NCI-H748 (cell line): ENCODE measurements around the gene RNF227.
"Not testable (repeated sequence)": the region's sequence is repeated elsewhere in the genome, so short reads cannot be mapped to it uniquely, and the experiment has no call there.

Source experiments
- DNase-seq: peaks from one replicate; lab custom pipeline; 2025; ENCODE audit not compliant: unreplicated experiment; lab: John Stamatoyannopoulos, UW

RNF227 gene

GRCh38 chr17:7864995-7865650, 51.0 kb downstream of the RNF227 start:
- no peak for DNase-seq

GRCh38 chr17:7864384-7864783, 51.7 kb downstream of the RNF227 start:
- not testable (repeated sequence) for DNase-seq
